Measurements from ENCODE around the gene ST7. TPM values are rescaled to one million over a fixed set of nuclear protein-coding genes. Genes with fewer than 3 reads are reported as not detected.

ST7 gene
- polyA plus RNA-seq, 5 donors, result 44.7 to 61.6 (median 54.7) TPM

DNA sequence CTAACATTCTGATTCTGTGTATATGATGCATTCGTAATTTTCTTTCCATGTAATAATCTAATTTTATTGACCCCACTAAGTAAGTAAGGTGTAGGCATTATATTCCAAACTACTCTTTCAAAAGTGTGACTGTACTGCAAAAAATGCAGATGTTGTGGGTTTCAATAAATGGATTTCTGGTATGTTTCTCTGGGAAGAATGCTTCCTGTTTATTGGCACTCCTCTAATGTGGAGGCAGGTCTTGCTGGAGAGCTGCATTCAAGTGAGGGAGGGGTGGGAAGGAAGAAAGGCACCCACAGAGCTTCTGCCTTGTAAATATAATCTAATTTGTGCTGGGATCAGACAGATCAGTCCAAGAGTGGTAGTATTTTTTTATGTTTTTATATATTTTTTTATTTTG lies 23.9 kb downstream of the ST7 start:
- DNase-seq, result no peak

DNA sequence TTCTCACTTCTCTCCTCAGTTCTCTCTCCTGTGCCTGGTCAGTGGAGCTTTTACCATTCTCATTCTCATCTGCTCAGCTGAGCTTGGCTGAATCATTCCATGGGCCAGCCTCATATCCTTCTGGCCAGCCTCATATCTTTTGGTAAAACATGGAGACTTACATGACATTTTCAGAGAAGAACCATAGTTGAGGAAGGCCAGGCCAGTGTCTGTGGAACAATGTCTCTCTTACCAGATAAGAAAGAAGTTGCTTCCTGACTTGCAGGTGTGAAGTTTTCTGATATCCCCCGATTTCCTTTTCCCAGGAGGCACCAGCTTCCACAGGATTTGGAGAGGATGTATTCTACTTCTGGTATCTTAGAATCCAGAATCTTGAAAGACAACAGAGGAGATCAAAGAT lies 24.7 kb downstream of the ST7 start:
- DNase-seq, result no peak

DNA sequence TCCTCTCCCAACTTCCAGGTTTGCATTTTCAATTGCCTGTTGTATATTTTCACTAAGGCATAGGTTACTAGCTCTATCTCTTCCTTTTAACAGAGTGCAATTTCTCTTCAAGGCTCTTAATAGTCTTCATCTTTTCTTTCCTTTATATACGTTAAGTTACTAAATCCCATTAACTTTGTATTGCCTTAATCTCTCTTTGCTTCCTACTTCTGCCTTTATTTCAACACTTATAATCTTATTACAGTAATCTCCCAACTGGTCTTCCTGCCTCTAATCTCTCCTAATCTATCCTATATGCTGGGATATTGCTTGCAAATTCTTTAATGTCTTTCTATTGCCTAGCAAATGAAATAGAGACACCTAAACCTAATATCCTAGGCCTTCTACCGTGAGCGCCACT lies 26.1 kb downstream of the ST7 start:
- no peak for DNase-seq

DNA sequence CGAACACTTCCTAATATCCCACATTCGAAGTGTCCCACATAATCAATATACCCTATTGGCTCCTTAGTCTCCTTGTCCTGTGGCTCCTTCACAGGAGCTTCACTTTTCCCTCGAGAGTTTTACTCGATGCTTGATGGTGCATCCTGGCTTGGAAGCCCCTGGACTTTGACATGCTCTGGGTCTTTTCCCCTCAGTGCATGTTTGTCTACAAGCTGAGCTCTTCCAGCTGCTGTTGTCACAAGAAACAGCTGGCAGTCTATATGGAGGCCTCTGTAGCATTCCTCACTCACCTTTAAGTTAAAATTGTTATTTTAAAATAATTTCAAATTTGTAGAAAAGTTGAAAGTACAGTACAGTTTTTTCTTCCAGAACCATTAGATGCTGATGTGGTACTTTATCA lies 27.1 kb downstream of the ST7 start:
- DNase-seq, result no peak

DNA sequence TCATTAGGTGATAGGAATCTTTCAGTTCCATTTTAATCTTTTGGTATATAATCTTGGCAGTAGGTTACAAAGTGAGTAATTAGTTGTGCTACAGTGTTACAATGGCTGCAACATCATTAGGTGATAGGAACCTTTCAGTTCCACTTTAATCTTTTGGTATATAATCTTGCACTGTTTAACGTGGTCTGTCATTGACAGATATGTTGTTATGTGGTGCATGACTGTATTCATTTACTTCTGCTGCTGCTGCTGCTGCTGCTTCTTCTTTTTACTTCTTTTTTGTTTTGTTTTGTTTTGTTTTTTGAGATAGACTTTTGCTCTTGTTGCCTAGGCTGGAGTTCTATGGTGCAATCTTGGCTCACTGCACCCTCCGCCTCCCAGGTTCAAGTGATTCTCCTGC lies 28.6 kb downstream of the ST7 start:
- no peak for DNase-seq

DNA sequence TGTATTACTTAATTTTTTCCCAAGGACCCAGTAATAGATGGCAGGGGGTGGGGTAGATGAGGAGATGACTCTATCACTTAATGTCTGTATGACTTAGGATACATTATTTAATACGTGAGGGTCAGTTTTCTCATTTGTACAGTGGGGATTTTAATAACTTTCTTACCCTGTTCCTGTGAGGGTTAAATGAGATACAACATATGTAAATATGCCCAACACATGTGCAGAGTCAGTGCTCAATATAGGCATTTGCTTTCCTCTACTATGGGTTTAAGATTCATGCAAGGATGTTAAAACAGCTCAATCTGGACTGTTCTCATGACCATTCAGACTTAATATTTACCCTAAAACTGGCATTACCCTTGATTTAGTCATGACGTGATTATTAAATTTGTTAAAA lies 31.2 kb downstream of the ST7 start:
- DNase-seq, result no peak

DNA sequence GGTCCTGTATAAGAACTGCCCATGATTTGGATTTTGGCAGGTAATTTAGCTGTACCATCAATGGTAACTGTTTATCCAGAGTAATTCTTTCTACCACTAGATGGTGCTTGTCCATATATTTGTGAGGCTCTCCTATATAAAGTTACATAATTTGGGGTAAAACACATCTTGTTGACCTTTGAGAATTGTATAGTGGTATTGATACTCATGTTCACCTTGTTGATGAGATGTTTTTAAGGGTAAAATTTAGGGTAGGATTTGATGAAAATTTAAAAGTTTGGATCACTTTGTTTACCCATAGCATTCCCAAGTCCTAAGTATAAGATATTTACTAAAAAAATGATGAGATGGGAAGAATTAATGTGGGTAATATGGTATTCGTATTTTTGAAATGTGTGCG lies 31.6 kb downstream of the ST7 start:
- peak in 1 of 2 donors; percentile 26 for DNase-seq

DNA sequence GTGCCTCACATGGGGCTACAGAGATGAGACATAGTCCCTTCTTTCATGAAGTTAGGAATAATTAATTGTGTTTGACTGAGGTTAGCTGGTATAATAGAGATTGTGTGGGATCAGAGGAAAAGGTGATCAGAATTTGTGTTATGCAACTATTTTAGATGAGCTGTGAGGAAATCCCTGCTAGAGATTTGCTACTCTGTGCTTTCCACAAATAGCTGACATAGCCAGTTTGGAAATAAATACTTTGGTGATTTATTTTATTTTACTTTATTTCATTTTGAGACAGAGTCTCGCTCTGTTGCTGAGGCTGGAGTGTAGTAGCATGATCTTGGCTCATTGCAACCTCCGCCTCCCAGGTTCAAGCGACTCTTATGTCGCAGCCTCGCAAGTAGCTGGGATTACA lies 32.3 kb downstream of the ST7 start:
- no peak for DNase-seq

DNA sequence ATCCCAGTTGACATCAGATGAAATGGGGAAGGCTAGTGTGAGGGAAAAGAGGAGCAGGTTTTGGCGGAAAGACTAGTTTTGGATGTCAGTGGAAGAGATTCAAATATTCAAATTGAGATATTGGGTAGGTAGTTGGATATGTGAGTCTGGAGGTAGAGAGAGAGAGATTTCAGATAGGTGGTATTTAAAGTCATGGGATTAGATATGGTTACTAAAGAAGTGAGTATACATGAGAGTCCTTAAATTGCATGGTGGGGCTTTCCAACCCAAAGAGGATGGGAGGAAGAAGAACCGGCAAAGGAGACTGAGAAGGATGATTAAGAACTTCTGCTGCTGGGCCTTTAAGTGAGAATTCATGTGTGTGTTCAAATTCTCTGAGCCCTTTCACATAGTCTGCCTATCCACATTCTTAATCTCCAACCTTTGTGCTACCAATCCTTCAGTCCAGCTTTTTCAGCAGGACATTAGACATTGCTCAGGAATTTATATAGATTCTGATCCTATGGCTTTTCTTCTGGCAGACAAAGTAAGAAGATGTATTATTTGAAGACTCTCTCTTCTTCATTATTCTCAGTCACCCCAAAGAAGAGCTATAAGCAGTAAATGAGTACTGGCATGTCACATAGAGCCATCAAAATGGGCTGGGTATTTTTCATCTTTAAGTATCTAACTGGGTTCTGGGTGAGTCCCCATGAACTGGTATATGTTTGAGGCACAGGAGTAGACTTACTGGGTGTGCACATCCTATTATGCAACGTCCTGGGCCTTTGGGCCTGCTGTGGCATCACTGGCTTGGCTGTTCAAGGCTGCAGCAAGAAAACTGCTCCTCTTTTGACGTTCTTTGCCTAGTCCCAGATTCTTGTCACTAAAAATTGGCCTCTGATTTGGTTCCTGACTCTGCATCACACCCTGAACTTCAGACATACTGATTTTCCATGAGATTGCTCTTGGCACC lies 33.6 kb downstream of the ST7 start:
- DNase-seq, result no peak

DNA sequence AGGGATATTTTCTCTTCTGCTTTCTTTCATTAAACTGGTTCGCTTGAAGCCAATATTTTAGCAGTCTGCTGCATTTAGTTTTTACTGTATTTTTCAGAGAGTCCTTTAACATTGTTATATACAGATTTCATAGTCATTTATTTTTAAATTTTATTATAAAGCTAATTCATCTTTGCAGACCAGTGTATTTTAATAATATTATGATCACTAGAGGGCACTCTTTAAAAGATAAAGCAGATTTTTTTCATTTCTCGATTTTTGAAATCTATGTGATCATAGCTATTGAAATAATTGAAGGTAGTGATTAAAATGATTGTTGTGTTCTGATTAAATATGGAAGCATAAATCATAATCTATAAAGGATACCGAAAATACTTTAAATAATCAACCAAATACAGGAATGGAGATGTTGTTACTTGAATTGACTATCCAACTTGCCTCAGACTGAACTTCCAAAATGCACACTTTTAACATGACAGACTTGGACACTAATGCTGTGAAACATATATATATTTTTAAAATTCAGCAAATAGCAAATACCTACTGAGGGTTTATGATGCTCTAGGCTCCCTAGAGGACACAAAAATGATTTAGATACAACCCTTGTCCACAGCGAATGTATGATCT lies 35.2 kb downstream of the ST7 start:
- no peak for DNase-seq

DNA sequence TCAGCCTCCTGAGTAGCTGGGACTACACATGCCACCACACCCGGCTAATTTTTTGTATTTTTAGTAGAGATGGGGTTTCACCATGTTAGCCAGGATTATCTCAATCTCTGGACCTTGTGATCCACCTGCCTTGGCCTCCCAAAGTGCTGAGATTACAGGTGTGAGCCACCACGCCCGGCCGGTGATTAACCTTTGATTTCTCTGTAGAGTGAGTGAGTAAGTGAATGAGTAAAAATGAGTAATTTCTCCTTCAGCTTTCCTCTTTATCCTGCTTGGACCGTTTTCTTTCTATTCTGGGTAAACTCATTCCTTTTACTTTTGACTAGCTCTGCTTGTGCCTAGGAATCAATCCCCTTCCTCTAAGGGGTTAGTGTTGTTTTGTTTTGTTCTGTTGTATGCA lies 36.8 kb downstream of the ST7 start:
- no peak for DNase-seq

DNA sequence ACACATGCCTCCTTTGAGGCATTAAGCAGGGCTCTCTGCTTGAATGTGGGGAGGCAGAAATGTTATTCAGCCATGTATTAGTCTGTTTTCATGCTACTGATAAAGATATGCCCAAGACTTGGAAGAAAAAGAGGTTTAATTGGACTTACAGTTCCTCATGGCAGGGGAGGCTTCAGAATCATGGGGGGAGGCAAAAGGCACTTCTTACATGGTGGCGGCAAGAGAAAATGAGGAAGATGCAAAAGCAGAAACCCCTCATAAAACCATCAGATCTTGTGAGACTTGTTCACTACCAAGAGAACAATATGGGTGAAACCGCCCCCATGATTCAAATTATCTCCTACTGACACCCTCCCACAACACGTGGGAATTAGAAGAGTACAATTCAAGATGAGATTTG lies 37.9 kb downstream of the ST7 start:
- no peak for DNase-seq

DNA sequence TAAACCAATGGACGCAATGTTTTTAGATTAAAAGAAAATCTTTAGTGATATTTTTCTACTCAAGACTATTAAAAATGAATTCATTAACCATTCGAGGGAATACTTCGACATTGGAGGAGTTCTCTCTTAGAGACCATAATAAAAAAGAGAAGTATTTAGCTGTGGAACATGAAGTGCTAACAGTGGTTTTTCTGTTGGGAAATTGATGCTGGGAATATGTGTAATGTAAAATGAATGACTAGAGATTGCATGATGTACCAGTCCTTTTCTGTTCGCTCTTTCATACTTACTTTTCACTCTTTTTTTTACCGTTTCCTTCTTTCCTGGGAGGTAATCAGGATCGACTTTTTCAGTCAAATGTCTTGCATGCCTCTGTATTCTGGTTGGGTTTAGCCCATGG lies 41.3 kb downstream of the ST7 start:
- DNase-seq, result no peak

DNA sequence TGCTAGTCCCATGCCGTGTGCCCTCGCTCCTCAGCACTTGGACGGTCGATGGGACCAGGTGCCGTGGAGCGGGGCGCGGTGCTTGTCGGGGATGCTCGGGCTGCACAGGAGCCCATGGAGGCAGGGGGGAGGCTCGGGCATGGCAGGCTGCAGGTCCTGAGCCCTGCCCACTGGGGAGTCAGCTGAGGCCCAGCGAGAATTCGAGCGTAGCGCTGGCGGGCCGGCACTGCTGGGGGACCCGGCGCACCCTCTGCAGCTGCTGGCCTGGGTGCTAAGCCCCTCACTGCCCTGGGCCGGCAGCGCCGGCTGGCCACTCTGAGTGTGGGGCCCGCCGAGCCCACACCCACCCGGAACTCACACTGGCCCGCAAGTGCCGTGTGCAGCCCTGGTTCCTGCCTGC lies 44.7 kb downstream of the ST7 start:
- DNase-seq, result no peak

DNA sequence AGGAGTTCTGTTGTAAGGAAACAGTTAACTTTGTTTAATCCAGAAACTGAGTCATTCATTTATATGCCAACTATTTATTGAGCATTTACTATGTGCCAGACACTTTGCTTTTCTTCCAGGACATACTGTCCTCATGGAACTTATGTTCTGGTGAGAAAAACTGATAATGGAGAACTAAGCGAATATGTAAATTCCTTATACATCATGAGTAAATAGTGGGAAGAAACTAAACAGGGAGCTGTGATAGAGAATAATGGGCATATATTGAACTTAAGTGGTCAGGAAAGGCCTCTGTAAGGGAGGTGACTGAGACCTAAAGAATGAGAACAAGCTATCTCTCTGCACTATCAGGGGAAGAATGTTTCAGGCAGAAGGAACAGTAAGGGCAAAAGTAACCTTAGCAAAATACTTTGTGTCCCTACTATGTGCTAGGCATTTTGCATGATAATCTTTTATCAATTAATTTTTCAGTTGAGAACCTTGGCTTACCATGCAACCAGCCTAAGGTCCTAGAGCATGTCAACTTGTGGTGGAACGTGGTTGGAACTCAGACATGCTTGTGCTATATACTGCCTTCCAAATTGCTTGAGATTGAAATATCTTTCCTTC lies 45.4 kb downstream of the ST7 start:
- no peak for DNase-seq

DNA sequence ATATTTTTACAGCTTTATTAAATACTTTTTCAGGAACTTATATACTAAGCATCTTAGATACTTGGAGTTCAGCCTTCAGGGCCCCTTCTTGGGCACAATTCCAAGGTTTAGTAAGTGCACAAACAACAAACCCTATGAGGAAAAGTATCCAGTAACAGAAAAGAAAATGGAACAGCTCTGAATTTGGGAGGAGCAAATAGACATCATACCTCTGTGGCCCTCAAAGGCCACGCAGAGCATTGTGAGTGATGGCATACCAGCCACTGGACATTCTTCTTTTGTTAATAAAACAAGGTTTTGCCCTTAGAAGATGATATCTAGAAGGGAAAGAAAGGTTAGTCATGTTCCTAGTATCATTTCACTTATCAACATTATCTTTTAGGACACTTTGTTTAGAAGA lies 46.0 kb downstream of the ST7 start:
- no peak for DNase-seq

DNA sequence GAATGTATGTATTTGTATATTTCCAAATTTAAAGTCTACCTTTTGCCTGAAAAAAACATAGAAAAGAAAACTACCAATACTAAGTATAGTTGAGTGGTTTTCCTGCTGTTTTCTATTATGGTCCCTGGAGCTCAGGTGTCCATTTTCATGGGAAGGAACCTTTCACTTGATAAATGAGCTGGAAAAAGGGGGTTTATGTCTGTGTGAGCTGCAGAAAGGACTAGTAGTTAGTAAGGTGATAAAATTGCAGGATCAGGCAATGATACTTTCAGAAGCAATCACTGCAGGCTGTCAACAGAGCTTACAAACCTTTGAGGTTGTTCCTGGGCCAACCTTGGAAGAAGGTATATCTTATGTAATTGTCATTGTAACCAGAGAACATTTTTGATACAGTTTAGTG lies 48.0 kb downstream of the ST7 start:
- no peak for DNase-seq

DNA sequence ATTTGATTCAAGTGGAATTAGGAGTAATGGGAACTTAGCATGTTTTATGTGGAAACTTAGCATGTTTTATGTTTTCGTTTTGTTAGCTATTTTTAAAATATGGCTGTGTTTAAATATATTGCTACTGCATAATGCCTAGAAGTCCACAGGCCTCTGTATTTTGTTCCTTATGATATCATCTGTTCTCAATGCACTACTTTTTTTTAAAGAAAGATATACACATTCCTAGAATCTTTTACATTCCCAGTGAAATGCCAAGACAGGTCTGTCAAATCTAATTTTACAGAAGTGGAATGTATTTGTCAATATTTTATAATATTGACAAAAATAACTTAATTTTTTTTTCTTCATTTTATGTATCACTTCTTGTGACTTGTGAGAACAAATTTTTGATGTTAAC lies 51.6 kb downstream of the ST7 start:
- DNase-seq, result no peak

DNA sequence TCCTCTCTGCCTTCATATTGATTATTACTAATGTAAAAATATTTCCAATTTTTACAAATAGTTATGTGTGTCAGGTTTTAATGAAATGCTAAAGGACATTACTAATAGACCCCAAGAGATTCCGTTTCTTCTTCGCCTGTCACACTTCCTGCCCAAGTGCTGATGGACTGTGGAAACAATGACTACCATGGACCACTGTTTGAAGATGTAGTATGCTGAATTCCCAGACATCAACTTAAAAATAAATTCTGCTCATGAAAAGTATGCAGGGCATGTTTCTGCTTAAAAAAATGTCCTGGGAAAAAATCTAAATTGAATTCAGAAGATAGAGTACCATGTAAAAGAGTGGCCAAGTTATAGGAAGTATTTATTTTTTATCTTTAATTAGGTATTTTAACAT lies 52.1 kb downstream of the ST7 start:
- DNase-seq, result no peak

DNA sequence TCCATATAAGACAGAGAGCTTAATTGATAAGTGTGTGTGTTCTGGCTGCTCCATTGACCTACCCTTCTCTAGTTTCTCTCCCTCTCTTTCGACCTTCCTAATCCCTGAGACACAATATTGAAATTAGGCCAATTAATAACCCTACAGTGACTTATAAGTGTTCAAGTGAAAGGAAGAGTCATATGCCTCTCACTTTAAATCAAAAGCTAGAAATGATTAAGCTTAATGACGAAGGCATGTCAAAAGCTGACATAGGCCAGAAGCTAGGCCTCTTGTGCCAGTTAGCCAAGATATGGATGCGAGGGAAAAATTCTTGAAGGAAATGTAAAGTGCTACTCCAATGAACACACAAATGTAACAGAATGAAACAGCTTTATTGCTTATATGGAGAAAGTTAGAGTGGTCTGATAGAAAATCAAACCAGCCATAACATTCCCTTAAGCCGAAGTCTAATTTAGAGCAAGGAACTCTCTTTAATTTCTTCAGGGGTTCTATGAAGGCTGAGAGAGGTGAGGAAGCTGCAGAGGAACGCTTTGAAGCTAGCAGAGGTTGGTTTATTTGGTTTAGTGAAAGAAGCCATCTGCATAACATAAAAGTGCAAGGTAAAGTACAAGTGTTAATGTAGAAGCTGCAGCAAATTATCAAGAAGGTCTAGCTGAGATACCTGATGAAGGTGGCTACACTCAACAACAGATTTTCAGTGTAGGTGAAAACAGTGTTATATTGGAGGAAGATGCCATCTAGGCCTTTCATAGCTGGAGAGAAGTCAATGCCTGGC lies 53.8 kb downstream of the ST7 start:
- no peak for DNase-seq

DNA sequence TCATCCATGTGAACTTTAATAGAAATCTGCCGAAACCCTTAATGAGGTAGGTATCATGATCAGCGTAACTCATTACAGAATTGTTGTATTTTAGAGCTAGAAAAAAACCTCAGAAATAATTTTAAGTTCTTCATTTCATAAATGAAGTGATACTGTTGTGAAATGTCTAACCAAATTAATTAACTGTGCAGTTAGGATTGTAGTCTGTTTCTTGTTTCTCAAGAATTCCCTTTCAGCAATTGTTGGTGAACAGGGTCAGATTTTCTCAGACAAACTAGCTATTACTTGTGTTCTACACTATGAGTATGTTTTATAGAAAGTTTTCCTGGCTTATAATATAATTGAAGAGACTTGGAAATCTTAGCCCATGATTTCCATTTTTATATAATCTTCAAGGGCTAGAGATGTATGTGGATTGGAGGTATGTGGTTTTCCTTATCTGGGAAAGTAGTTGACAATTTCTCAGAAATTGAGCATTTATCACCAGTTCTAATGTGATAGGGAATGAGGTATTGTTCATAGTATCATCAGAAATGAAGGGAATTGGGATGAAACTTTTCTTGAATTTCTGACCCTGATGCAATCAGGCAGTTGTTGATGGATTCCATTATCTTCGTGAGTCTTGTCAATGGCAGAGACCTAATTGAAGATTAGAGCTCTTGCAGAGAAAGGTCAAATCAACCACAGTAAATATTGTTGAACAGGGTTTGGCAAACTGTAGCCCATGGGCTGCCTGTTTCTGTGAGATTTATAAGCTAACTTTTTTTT lies 55.0 kb downstream of the ST7 start:
- DNase-seq, result peak; percentile 52 to 57
